ENCODE data around the gene FBXO5. TPM values are rescaled to one million over a fixed set of nuclear protein-coding genes. Genes with fewer than 3 reads are reported as not detected.
A peak's percentile ranks its signal among the peaks of the same experiment; 100 is the strongest.

Gene FBXO5
- total and polyA plus RNA-seq, 9 of the 15 experiments (the other 6 are each of a cell fraction or from before 2014, with no cell fraction given) = 17.8 to 89.3 (median 62.9) TPM

DNA sequence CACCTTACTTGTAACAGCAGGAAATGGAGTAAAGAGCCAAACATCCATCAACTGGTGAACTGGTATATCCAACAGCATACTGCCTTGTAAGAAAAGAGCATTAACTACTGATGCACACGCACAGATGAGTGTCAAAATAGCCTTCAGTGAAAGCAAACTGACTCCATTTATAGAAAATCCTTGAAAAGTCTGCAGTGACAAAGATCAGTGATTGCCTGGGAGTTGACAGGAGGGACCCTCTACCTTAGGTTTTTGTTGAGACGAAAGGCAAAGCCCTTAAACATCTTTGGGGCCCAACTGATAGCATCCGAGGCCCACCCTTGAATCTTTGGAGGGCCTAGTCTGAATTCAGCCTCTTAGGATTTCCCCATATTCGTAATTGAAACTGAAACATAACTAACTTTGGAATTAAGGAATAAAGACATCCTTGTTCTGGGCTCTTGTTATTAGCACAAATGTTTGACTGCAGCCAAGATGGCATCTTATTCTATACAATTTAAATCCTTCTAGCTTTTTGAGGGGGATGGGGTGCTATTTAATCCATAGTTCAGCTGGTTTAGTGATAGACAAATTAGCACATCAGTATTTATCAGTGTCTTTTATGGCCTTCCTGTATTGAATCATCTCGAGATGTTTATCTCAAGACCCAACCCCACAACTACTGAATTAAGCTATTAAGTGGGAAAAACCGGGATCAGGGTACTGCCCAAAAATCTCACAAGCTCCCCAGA, 13.0 kb downstream of the FBXO5 start:
- Histone ChIP-seq H3K4me3 (no peak overlapping the region), H3K79me2 (ENCODE audit: control insufficient read depth, insufficient read depth, low read length) (peaks cover 25% of the 10 kb centered on the region), H2AFZ (ENCODE audit: low read depth, low read length) (no peak overlapping the region), H4K20me1 (replicated peaks; ENCODE audit: control insufficient read depth, insufficient read depth, low read length) (peaks cover 15% of the 10 kb centered on the region), H3K9me3 (replicated peaks; ENCODE audit: control insufficient read depth, insufficient read depth, low read depth, low read length) (no peaks in the 10 kb centered on the region), H3K9ac (ENCODE audit: insufficient read depth in 1 of 2, low read depth in 2 of 2, low read length in 2 of 2) (no peak overlapping the region), H3K36me3 (ENCODE audit: control insufficient read depth, insufficient read depth, low read length) (peaks cover 50% of the 10 kb centered on the region), H3K4me2 (ENCODE audit: insufficient read depth, low read length) (no peak overlapping the region), H3K9me1 (ENCODE audit: control insufficient read depth, insufficient read depth, low read length) (no peaks in the 10 kb centered on the region), H3K4me1 (replicated peaks in 1 of 2; ENCODE audit: control insufficient read depth in 2 of 2, insufficient read depth in 2 of 2, low read length in 2 of 2) (peaks cover 0 to 5% of the 10 kb centered on the region in 2 experiments; a peak in 1 of 5 replicates), H3K27ac (ENCODE audit: extremely low read depth, low read depth, low read length) (no peak overlapping the region), H3K27me3 (ENCODE audit: control insufficient read depth in 2 of 2, insufficient read depth in 2 of 2, low read length in 2 of 2) (no peaks in the 10 kb centered on the region)
- no TSS peak for BruUV-seq (replicated peaks)
- FAIRE-seq (no peak), DNase-seq (ENCODE audit: extremely low read depth in 1 of 4, low spot score in 3 of 4) (no peak), ATAC-seq (peak; percentile 68)
- WGBS (ENCODE audit: insufficient coverage, low coverage, missing lambda C conversion rate) = 71% methylated on average over 6 of the region's 6 CpGs
- in situ Hi-C loops (cut with MboI) (no loop called here), intact Hi-C loops (cut with micrococcal nuclease) (no loop called here)
- ChIA-PET CTCF (ENCODE audit: low intra/inter-chr PET ratio) (no interaction called here), POLR2A (interaction anchor here (0.9 to 2.0 kb wide), 3 partner anchors 12 to 13 kb away, joined by 4 to 11 read pairs (median 5); partner anchors contain the start of gene FBXO5)
- TF ChIP-seq POLR2A (conservative IDR thresholded peaks at IDR 0.05) = peak; percentile 84
- TF ChIP-seq ZNF165 (CRISPR knock-in tag; IDR thresholded peaks at IDR 0.05; ENCODE audit: borderline replicate concordance) = no peak
- 0 out of 2 replicates have a peak, but pooled peaks have one; percentile 10 for TF ChIP-seq CAMTA2 (CRISPR knock-in tag; conservative IDR thresholded peaks at IDR 0.05)
- TF ChIP-seq SOX6 (IDR thresholded peaks at IDR 0.05) = no peak
- TF ChIP-seq, protein P1, sequence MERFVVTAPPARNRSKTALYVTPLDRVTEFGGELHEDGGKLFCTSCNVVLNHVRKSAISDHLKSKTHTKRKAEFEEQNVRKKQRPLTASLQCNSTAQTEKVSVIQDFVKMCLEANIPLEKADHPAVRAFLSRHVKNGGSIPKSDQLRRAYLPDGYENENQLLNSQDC (CRISPR knock-in tag; IDR thresholded peaks at IDR 0.05) = no peak
- no peak for TF ChIP-seq KLF10 (CRISPR knock-in tag; IDR thresholded peaks at IDR 0.05)
- no peak for TF ChIP-seq CBX5 (IDR thresholded peaks at IDR 0.05; ENCODE audit: borderline replicate concordance, low read depth)
- TF ChIP-seq POLR2AphosphoS5 (IDR thresholded peaks at IDR 0.05; ENCODE audit: control insufficient read depth, insufficient read depth, low read depth, low read length) = peak; percentile 84
- TF ChIP-seq, protein P2, sequence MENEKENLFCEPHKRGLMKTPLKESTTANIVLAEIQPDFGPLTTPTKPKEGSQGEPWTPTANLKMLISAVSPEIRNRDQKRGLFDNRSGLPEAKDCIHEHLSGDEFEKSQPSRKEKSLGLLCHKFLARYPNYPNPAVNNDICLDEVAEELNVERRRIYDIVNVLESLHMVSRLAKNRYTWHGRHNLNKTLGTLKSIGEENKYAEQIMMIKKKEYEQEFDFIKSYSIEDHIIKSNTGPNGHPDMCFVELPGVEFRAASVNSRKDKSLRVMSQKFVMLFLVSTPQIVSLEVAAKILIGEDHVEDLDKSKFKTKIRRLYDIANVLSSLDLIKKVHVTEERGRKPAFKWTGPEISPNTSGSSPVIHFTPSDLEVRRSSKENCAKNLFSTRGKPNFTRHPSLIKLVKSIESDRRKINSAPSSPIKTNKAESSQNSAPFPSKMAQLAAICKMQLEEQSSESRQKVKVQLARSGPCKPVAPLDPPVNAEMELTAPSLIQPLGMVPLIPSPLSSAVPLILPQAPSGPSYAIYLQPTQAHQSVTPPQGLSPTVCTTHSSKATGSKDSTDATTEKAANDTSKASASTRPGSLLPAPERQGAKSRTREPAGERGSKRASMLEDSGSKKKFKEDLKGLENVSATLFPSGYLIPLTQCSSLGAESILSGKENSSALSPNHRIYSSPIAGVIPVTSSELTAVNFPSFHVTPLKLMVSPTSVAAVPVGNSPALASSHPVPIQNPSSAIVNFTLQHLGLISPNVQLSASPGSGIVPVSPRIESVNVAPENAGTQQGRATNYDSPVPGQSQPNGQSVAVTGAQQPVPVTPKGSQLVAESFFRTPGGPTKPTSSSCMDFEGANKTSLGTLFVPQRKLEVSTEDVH (IDR thresholded peaks at IDR 0.05; ENCODE audit: low read depth, partially characterized antibody) = peak; percentile 60
- TF ChIP-seq HSF4 (CRISPR knock-in tag; IDR thresholded peaks at IDR 0.05; ENCODE audit: borderline replicate concordance) = no peak
- no peak for TF ChIP-seq XRCC3 (IDR thresholded peaks at IDR 0.05)
- TF ChIP-seq ZNF140 (CRISPR knock-in tag; IDR thresholded peaks at IDR 0.05) = no peak
- peak; percentile 46; the same call in 1 of the 2 replicates for TF ChIP-seq PML (IDR thresholded peaks at IDR 0.05; ENCODE audit: low read length)
- TF ChIP-seq ZNF253 (CRISPR knock-in tag; conservative IDR thresholded peaks at IDR 0.05) = 0 out of 2 replicates have a peak, but pooled peaks have one; percentile 61
- no peak for TF ChIP-seq IFI16 (CRISPR knock-in tag; IDR thresholded peaks at IDR 0.05)
- TF ChIP-seq, protein P3, sequence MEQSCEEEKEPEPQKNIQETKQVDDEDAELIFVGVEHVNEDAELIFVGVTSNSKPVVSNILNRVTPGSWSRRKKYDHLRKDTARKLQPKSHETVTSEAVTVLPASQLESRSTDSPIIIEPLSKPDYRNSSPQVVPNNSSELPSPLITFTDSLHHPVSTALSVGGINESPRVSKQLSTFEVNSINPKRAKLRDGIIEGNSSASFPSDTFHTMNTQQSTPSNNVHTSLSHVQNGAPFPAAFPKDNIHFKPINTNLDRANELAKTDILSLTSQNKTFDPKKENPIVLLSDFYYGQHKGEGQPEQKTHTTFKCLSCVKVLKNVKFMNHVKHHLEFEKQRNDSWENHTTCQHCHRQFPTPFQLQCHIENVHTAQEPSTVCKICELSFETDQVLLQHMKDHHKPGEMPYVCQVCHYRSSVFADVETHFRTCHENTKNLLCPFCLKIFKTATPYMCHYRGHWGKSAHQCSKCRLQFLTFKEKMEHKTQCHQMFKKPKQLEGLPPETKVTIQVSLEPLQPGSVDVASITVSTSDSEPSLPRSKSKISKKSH (CRISPR knock-in tag; IDR thresholded peaks at IDR 0.05) = no peak
- peak; percentile 34; the same call in 1 of the 2 replicates for TF ChIP-seq CREB1 (IDR thresholded peaks at IDR 0.05)
- TF ChIP-seq CREB1 (CRISPR knock-in tag; IDR thresholded peaks at IDR 0.05) = no peak
- peak; percentile 36 for TF ChIP-seq EWSR1 (IDR thresholded peaks at IDR 0.05; ENCODE audit: borderline replicate concordance, low read depth, partially characterized antibody)
